ENCODE data around the gene PPP4R1.
"Not testable (repeated sequence)": the region's sequence is repeated elsewhere in the genome, so short reads cannot be mapped to it uniquely, and the experiment has no call there.

PPP4R1 gene, protein sequence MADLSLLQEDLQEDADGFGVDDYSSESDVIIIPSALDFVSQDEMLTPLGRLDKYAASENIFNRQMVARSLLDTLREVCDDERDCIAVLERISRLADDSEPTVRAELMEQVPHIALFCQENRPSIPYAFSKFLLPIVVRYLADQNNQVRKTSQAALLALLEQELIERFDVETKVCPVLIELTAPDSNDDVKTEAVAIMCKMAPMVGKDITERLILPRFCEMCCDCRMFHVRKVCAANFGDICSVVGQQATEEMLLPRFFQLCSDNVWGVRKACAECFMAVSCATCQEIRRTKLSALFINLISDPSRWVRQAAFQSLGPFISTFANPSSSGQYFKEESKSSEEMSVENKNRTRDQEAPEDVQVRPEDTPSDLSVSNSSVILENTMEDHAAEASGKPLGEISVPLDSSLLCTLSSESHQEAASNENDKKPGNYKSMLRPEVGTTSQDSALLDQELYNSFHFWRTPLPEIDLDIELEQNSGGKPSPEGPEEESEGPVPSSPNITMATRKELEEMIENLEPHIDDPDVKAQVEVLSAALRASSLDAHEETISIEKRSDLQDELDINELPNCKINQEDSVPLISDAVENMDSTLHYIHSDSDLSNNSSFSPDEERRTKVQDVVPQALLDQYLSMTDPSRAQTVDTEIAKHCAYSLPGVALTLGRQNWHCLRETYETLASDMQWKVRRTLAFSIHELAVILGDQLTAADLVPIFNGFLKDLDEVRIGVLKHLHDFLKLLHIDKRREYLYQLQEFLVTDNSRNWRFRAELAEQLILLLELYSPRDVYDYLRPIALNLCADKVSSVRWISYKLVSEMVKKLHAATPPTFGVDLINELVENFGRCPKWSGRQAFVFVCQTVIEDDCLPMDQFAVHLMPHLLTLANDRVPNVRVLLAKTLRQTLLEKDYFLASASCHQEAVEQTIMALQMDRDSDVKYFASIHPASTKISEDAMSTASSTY

DNA sequence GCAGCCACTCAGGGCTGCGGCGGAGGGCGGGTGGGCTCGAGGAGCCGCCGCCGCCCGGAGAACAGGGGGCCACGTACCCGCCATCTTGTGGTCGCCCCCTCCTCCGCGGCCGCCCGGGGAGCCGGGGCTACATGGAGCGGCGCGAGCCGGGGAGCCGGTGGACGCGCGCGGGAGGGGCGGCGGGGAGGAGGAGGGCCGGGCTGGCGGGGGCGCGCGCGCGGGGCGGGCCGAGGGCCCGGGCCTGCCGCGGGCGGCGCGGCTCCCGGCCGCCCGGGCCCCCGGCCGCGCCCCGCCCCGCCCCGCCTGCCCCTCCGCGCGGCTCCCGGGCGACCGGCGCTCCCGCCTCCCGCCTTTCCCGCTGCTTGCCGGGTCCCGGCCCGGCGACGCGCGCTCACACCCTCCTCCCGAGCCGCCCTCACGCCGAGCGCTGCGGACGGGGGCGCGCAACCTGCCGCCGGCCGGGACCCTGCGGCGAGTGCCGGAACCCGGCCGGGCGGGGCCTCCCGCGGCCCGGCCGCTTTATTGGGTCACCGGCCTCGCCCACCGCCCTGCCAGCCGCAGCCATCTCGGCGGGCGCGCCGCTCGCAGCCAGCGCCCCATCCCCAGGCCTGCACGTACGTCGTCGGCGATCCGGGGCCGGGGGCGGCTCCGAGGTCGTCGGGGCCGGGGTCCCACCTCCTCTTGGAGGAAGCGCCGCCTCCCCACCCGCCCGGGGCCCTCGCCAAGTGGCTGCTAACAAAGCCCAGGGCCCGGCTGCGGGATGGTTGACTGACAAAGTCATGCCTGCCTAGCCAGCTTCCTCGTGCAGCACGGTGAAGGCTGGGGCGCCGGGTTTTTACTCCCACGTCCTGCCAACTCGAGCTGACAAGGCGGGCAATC is at the start of gene PPP4R1:
PPP4R1 (minus strand) TSS at position 159 of the 879 bp plus-strand sequence; CDS start at position 84, 75 bp downstream.
- DNase-seq = peak in 5 of 6 experiments; percentile 26 to 56 (median 51)

GRCh38 chr18:9663377-9663776 is 49.0 kb upstream of the PPP4R1 start:
- DNase-seq = no peak

DNA sequence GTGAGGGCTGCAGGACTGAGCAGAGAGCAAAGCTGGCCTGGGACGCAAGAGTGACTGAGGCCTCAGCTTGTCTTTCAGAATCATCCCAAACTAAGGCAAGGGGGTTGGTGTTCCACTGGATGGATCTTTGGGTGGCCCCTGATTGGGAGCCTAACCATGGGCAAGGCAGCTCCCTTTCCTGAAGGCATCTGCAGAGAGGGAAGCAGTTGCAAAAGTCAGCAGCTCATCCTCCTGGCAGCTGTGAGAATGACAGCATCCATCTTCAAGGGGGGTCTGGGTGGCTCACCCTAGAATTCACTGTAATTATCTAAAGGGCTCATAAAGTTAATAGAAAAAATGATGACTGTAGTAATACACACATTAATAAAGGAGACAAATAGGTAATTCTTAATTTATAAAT is 47.2 kb upstream of the PPP4R1 start:
- DNase-seq = no peak

DNA sequence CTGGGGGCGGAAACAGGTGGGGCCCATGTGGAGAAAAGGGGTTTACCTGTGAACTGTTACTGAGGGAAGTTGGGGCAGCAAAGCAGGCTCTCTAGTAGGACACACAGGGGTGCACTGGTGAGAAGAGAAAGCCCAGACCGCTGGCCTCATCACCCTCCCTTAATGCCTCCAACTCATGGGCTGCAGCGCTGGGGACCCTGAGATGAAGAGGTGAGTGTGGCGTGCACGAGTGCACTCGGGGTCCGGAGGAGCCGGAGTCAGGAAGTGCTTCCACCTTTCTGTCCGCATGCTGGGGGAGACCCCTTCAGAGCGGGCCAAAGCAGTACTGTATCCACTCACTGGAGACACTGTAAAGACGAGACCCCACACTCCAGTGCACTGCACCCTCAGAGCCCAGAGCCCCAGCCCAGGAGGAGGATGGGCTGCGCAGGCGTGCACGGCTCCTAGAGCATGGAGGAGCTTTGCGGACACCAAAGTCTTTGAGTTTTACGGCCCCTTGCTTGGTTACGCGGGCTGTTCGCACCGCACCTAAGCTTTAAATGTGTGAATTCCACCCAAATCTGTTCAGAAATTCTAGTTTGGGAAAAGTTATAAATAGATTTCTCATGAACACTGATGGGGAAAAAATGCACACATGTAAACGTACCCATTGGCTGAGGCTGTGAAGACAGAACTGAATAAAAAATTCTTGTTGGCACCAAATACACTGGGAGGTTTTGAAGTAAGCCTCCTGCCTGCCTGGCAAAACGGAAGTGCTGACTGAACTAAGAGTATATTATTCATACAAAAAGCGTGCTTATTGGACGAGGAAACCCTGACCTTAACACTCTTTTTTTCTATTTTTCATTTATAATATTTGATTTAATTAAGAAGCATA is 45.4 kb upstream of the PPP4R1 start:
- no peak for DNase-seq

DNA sequence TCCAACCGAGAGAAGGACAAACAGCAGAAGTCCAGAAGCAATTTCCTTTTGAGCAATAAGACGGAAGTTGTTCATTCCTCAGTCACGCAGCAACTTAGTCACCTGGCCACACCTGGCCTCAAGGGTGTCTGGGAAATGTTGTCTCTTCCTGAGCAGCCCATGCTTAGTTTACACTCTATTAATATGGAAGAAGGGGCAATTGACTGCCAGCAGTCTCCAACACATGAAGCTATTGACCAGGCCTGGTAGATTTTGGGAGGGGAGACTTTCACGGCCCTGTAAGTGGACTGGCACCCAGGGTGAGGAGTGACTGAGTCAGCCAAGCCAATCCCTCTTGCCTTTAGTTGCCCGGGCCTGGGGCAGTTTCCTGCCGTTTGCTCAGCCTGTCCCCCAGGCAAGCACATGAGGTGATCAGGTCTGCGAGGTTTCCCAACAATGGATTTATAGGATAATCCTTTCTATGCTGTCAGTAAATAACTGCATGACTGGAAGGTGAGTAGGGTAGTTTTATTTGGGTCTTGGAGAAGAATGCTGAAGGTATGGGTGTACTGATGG is 43.8 kb upstream of the PPP4R1 start:
- DNase-seq = no peak

- DNase-seq = no peak
Observed at GRCh38 chr18:9655232-9655767, 40.9 kb upstream of the PPP4R1 start.

DNA sequence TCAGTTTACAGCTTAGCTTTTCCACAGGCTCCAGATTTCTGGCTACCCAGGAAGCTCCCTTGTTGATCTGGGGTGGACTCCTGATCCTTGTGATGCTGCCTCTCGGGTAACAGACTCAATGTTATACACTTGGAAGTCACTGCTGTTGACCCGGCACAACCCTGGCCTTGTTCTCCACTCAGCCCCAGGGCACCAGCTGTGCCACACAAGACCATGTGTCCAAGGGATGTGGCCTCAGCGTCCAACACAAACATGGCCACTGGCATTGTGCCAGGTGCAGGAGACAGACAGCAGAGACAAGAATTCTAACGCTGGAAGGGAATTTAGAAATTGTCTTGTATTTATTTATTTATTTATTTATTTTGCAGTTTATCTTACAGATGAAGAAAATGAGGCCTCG is 39.0 kb upstream of the PPP4R1 start:
- DNase-seq = no peak

- DNase-seq = no peak
Observed at GRCh38 chr18:9649164-9649540, 34.8 kb upstream of the PPP4R1 start.

- DNase-seq = no peak
Observed at GRCh38 chr18:9648431-9649163, 34.2 kb upstream of the PPP4R1 start.

GRCh38 chr18:9647496-9648323 is 33.4 kb upstream of the PPP4R1 start:
- DNase-seq = no peak

DNA sequence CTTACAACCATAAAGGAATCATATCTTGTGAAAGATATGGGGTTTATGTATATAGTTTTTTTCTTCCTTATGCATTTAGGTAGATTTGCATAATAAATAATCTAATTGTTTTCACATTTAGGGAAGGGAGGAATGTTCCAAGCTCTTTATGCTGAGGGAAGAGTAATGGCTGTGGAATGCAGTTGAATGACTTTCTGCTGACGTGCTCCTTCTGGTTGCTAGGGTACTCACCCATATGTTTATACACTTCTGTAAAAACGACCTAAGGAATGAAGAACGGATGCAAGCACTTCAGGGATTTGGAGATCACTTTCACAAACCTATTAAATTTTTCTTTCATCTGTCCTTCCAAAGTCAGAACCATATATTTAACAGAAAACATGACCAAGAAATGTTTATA is 29.2 kb upstream of the PPP4R1 start:
- DNase-seq = no peak

GRCh38 chr18:9642799-9643462 is 28.6 kb upstream of the PPP4R1 start:
- DNase-seq = no peak

DNA sequence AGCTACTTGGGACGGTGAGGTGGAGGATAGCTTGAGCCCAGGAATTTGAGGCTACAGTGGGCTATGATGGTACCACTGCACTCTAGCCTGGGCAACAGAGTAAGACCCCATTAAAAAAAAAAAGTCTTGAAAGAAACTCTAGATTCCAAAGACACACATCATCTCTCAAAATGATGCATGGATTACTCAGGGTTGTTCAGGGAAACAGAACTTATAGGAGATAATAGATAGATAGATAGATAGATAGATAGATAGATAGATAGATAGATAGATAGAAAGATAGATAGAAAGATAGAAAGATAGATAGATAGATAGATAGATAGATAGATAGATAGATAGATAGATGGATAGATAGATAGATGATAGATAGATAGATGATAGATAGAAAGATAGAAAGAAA is 26.7 kb upstream of the PPP4R1 start:
- DNase-seq = not testable (repeated sequence)

GRCh38 chr18:9638886-9639285 is 24.5 kb upstream of the PPP4R1 start:
- DNase-seq = no peak

DNA sequence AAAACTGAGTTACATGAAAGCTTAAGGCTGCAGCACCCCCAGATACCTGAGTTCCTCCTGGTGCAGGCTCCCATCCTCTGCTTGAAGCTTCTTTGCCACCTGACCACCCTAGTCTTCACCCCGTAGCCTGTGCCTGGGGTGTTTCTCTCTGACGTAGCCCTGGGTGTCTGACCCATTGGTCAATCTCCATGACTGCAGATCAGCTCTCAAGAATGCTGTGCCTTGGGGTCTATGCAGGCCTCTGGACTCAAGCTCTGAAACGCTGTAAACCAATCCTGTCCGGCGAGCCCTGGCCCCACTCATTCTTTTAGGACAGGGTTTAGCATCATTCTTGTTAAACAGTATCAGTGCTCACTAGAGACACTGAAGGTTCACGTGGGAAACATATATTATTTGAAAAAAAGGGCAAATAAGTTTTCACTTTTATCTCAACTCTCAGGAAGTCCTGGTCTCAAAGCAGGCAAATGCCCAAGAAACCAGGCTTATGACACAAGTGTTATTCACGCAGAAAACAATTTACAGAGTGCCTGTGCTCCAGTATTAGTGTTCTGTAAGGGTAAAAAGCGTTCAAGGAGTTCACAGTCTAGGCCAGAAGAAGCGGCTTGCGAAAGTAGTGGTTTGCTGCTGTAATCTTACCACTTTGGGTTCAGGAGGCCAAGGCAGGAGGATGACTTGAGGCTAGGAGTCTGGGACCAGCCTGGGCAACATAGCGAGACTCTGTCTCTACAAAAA is 22.8 kb upstream of the PPP4R1 start:
- no peak for DNase-seq

DNA sequence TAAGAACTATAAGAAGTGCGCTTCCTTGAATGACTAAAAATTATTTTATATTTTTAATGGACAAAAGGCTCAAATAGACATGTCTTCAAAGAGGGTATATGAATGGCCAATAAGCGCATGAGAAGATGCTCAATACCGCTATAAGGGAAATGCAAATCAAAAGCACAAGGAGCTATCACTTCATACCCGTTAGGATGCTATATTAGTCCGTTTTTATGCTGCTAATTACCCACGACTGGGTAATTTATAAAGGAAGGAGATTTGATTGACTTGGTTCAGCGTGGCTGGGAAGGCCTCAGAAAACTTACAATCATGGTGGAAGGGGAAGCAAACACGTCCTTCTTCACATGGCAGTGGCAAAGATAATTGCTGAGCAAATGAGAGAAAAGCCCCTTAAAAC is 20.5 kb upstream of the PPP4R1 start:
- no peak for DNase-seq

DNA sequence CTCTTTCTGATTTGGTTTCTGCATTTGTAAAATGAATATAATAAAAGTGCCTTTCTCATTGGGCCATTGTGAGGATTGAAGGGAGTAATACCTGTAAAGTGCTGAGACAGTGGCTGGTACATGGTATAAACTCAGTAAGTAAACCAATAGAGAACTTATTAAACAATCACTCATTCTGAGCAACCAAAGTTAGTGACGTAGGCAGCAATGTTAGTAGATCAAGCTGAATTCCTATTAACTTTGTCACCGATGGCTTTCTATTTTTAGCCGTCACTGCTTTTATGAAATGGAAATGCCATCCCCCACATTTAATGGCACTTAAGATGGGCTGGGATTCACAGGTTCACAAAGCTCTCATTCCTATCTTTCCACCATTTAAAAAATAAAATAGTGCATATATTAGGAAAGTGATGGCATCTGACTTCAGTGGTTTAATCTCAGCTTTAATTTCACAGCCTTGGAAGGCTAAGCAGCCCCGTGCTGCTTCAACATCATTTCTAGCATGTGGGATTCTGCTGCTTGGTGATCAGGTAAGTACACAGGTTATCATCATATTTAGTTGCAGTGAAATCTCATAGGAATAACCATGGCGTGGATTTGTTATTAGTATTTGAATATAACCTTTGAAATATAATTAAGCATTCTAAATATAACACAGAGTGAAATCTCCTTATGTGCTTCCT is 17.6 kb upstream of the PPP4R1 start:
- no peak for DNase-seq

GRCh38 chr18:9630444-9630843 is 16.1 kb upstream of the PPP4R1 start:
- DNase-seq = no peak

All from stimulated activated naive CD4-positive, alpha-beta T cell (primary cell).